HG03469 (cell line): ENCODE results near the gene OGDHL.
"Not testable (repeated sequence)": the region's sequence is repeated elsewhere in the genome, so short reads cannot be mapped to it uniquely, and the experiment has no call there.

Experiments
- ATAC-seq: cut with Tn5 transposase; IDR thresholded peaks from one replicate; pipeline ENCODE4 v1.9.1; 2021; ENCODE audit warnings: mild to moderate bottlenecking, moderate library complexity, moderate number of reproducible peaks; ENCODE audit not compliant: unreplicated experiment

Gene OGDHL

GRCh38 chr10:49761789-49762565 is at the start of gene OGDHL:
OGDHL (minus strand) TSS chr10:49762323; CDS start chr10:49758592, 3,731 bp downstream.
- peak; percentile 70 for ATAC-seq

- ATAC-seq: no peak
These were observed 41.9 kb upstream of the OGDHL start for GRCh38 chr10:49803988-49804387.

GRCh38 chr10:49798275-49798674 is 36.2 kb upstream of the OGDHL start:
- no peak for ATAC-seq

GRCh38 chr10:49791100-49791499 is 29.0 kb upstream of the OGDHL start:
- no peak for ATAC-seq

GRCh38 chr10:49784681-49785080 is 22.6 kb upstream of the OGDHL start:
- no peak for ATAC-seq

GRCh38 chr10:49783645-49784044 is 21.5 kb upstream of the OGDHL start:
- no peak for ATAC-seq

GRCh38 chr10:49781247-49781646 is 19.1 kb upstream of the OGDHL start:
- no peak for ATAC-seq

GRCh38 chr10:49778197-49778596 is 16.1 kb upstream of the OGDHL start:
- ATAC-seq: no peak

GRCh38 chr10:49776851-49777250 is 14.7 kb upstream of the OGDHL start:
- no peak for ATAC-seq

- ATAC-seq: no peak
These were observed 12.9 kb upstream of the OGDHL start for GRCh38 chr10:49775014-49775413.

GRCh38 chr10:49772944-49773343 is 10.8 kb upstream of the OGDHL start:
- ATAC-seq: not testable (repeated sequence)

GRCh38 chr10:49771046-49771445 is 8.9 kb upstream of the OGDHL start:
- ATAC-seq: not testable (repeated sequence)

- no peak for ATAC-seq
These were observed 7.6 kb upstream of the OGDHL start for GRCh38 chr10:49769692-49770091.

GRCh38 chr10:49768731-49769130 is 6.6 kb upstream of the OGDHL start:
- no peak for ATAC-seq

GRCh38 chr10:49768329-49768728 is 6.2 kb upstream of the OGDHL start:
- no peak for ATAC-seq

- no peak for ATAC-seq
These were observed 5.6 kb upstream of the OGDHL start for GRCh38 chr10:49767752-49768151.

- ATAC-seq: no peak
These were observed 4.4 kb upstream of the OGDHL start for GRCh38 chr10:49766484-49766883.

- no peak for ATAC-seq
These were observed 399 bp upstream of the OGDHL start for GRCh38 chr10:49762566-49762877.

GRCh38 chr10:49761201-49761788 is 828 bp downstream of the OGDHL start:
- ATAC-seq: no peak

- no peak for ATAC-seq
These were observed 1.3 kb downstream of the OGDHL start for GRCh38 chr10:49760789-49761188.

- ATAC-seq: no peak
These were observed 2.2 kb downstream of the OGDHL start for GRCh38 chr10:49759787-49760551.
